Colon (tissue), 2 donors: ENCODE data around the gene RAX2.
"Not testable (repeated sequence)": the region's sequence is repeated elsewhere in the genome, so short reads cannot be mapped to it uniquely, and the experiment has no call there.

Experiments used
- FAIRE-seq: peaks from 2 replicates; lab custom pipeline; 2012; peaks lifted over from hg19 to GRCh38; lab: Jason Lieb, UNC
- donor health status: control.
- donor health status: control.

RAX2 gene

GRCh38 chr19:3778104-3778867 lies 6.3 kb upstream of the RAX2 start:
- FAIRE-seq: no peak

- no peak for FAIRE-seq
These were observed 4.5 kb upstream of the RAX2 start for GRCh38 chr19:3776479-3777040.

GRCh38 chr19:3775831-3776230 lies 3.8 kb upstream of the RAX2 start:
- no peak for FAIRE-seq

GRCh38 chr19:3775374-3775711 lies 3.3 kb upstream of the RAX2 start:
- no peak for FAIRE-seq

GRCh38 chr19:3774621-3775373 lies 2.8 kb upstream of the RAX2 start:
- FAIRE-seq: no peak

GRCh38 chr19:3773814-3774515 lies 1.9 kb upstream of the RAX2 start:
- FAIRE-seq: no peak

- FAIRE-seq: no peak
These were observed 775 bp downstream of the RAX2 start for GRCh38 chr19:3771000-3771905.

GRCh38 chr19:3770136-3770999 lies 1.7 kb downstream of the RAX2 start:
- FAIRE-seq: no peak

GRCh38 chr19:3769494-3769893 lies 2.5 kb downstream of the RAX2 start:
- no peak for FAIRE-seq

GRCh38 chr19:3768748-3769099 lies 3.3 kb downstream of the RAX2 start:
- FAIRE-seq: no peak

- FAIRE-seq: no peak
These were observed 3.8 kb downstream of the RAX2 start for GRCh38 chr19:3768015-3768747.

GRCh38 chr19:3767050-3767449 lies 5.0 kb downstream of the RAX2 start:
- FAIRE-seq: no peak

GRCh38 chr19:3766520-3766919 lies 5.5 kb downstream of the RAX2 start:
- FAIRE-seq: no peak

- not testable (repeated sequence) for FAIRE-seq
These were observed 6.3 kb downstream of the RAX2 start for GRCh38 chr19:3765757-3766156.

- FAIRE-seq: no peak
These were observed 6.9 kb downstream of the RAX2 start for GRCh38 chr19:3765121-3765520.

- no peak for FAIRE-seq
These were observed 9.2 kb downstream of the RAX2 start, which contains the start of gene MRPL54 for GRCh38 chr19:3762501-3763459. TSS of gene MRPL54 (plus strand) at chr19:3762682. CDS start at chr19:3762701, 19 bp downstream.

GRCh38 chr19:3762130-3762473 lies 9.9 kb downstream of the RAX2 start:
- peak; percentile 68 for FAIRE-seq

GRCh38 chr19:3761382-3762129 lies 10.5 kb downstream of the RAX2 start, which contains the start of gene APBA3:
TSS of gene APBA3 (minus strand) at chr19:3761692. CDS start at chr19:3760264, 1,428 bp downstream.
- no peak for FAIRE-seq
